ENCODE results near the gene DTX2. TPM values are rescaled to one million over a fixed set of nuclear protein-coding genes. Genes with fewer than 3 reads are reported as not detected.
"Not testable (repeated sequence)": the region's sequence is repeated elsewhere in the genome, so short reads cannot be mapped to it uniquely, and the experiment has no call there.

Gene DTX2
- total RNA-seq, 4 donors from 2014 or later = 73.0 to 169 (median 119) TPM

DNA sequence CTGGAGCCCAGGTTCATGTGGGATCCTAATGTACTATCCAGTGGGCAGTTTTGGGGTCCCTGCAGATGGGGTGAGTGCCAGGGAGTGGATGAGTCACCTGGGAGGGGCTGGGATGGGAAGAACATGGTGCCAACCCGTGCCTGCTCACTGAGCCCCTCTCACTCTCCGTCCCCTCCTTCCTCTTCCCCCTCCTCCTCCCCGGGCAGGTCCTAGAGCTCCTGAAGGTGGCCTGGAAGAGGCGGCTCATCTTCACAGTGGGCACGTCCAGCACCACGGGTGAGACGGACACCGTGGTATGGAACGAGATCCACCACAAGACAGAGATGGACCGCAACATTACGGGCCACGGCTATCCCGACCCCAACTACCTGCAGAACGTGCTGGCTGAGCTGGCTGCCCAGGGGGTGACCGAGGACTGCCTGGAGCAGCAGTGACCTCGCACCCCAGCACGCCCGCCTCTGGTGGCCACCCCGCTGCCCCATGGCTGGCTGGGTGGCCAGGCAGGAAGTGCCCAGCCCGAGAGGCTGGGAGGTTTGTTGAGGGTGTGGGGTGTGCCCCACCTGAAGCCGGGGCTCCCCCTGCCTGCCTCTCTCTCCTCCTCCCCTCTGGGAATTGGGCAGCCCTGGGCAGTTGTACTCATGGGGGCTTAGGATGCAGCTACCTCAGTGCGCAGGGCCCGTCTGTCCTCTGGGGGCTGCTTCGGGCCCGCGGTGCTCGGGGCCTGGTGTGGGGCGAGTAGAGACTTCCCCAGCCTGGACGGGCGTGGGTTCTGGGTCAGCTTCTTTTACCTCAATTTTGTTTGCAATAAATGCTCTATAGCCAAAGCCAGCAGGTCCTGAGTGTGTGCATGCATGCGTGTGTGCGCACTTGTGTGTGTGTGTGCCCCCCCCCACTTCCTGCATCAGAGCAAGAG lies 43.9 kb downstream of the DTX2 start:
- intact Hi-C loops (cut with DNase I; ENCODE audit: low total_unique reads) = no loop called here
- no peaks in the 10 kb centered on the region for H3K9me3 ChIP-seq
- peaks cover 0 to 21% (median 2%) of the 10 kb centered on the region in 4 donors for H3K36me3 ChIP-seq
- WGBS, 2 donors (ENCODE audit: low coverage in 1 of 2) = 92% methylated on average over 25 of the region's 32 CpGs; no CpG with 5 or more reads in 1 of the 2 donors
- no peaks in the 10 kb centered on the region for H3K27me3 ChIP-seq
- no peak overlapping the region for H3K4me3 ChIP-seq
- no peak overlapping the region for H3K27ac ChIP-seq
- H3K4me1 ChIP-seq = peaks cover 0 to 4% (median 0%) of the 10 kb centered on the region in 4 donors
- DNase-seq = no peak
- in situ Hi-C loops (cut with MboI; ENCODE audit: low pct_ligation_motif_present in 1 of 4, low pct_unique_long_range_greater_than_20kb in 1 of 4, low sequenced_read_pairs in 3 of 4) = loop anchor here in 1 of 4 donors (25.0 kb wide), 1 partner anchor 507 kb away; no protein-coding TSS in a partner anchor
- TF ChIP-seq EP300 (IDR thresholded peaks at IDR 0.05; ENCODE audit: low read depth) = no peak
- no peak for TF ChIP-seq POLR2A (IDR thresholded peaks at IDR 0.05)
- TF ChIP-seq POLR2AphosphoS5 (IDR thresholded peaks at IDR 0.05) = no peak
- TF ChIP-seq, protein P1, sequence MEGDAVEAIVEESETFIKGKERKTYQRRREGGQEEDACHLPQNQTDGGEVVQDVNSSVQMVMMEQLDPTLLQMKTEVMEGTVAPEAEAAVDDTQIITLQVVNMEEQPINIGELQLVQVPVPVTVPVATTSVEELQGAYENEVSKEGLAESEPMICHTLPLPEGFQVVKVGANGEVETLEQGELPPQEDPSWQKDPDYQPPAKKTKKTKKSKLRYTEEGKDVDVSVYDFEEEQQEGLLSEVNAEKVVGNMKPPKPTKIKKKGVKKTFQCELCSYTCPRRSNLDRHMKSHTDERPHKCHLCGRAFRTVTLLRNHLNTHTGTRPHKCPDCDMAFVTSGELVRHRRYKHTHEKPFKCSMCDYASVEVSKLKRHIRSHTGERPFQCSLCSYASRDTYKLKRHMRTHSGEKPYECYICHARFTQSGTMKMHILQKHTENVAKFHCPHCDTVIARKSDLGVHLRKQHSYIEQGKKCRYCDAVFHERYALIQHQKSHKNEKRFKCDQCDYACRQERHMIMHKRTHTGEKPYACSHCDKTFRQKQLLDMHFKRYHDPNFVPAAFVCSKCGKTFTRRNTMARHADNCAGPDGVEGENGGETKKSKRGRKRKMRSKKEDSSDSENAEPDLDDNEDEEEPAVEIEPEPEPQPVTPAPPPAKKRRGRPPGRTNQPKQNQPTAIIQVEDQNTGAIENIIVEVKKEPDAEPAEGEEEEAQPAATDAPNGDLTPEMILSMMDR (IDR thresholded peaks at IDR 0.05) = no peak

DNA sequence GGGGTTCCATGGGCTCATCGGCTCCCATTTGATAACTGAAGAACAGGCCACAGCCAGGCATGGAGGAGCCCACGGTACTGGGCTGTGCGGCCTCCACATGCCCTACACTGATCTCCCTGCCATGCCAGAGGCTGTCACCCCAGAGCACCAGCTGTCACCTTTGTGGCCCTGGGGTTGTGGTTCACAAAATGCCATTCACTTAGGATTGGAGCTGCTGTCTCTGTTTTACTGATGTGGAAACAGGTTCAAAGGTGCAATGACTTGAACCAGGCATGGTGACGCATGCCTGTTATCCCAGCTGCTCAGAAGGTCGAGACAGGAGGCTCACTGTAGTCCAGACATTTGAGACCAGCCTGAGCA lies 44.6 kb downstream of the DTX2 start:
- 71% methylated on average over 5 of the region's 5 CpGs; no CpG with 5 or more reads in 1 of the 2 donors for WGBS, 2 donors (ENCODE audit: low coverage in 1 of 2)
- intact Hi-C loops (cut with DNase I; ENCODE audit: low total_unique reads) = no loop called here
- H3K36me3 ChIP-seq = peaks cover 0 to 21% (median 2%) of the 10 kb centered on the region in 4 donors
- H3K27ac ChIP-seq = no peak overlapping the region
- H3K27me3 ChIP-seq = no peaks in the 10 kb centered on the region
- H3K4me3 ChIP-seq = no peak overlapping the region
- peaks cover 0 to 4% (median 0%) of the 10 kb centered on the region in 4 donors for H3K4me1 ChIP-seq
- TF ChIP-seq, protein P1 (IDR thresholded peaks at IDR 0.05) = no peak
- TF ChIP-seq POLR2AphosphoS5 (IDR thresholded peaks at IDR 0.05) (no peak), EP300 (IDR thresholded peaks at IDR 0.05; ENCODE audit: low read depth) (no peak), POLR2A (IDR thresholded peaks at IDR 0.05) (no peak)
- H3K9me3 ChIP-seq = no peaks in the 10 kb centered on the region
- in situ Hi-C loops (cut with MboI; ENCODE audit: low pct_ligation_motif_present in 1 of 4, low pct_unique_long_range_greater_than_20kb in 1 of 4, low sequenced_read_pairs in 3 of 4) = loop anchor here in 1 of 4 donors (25.0 kb wide), 1 partner anchor 506 kb away; no protein-coding TSS in a partner anchor
- DNase-seq = no peak

DNA sequence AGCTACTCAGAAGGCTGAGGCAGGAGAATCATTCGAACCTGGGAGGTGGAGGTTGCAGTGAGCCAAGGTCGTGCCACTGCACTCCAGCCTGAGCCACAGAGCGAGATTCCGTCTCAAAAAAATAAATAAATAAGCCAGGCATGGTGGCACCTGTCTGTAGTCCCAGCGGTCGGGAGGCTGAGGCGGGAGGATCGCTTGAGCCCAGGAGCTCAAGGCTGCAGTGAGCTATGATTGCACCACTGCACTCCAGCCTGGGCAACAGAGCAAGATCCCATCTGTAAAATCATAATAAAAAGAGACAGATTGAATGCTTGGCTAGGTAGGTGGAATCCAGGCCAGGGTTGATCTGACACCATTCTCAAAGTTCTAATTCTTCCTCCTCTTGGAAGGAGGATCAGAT lies 45.1 kb downstream of the DTX2 start:
- DNase-seq = not testable (repeated sequence)
- in situ Hi-C loops (cut with MboI; ENCODE audit: low pct_ligation_motif_present in 1 of 4, low pct_unique_long_range_greater_than_20kb in 1 of 4, low sequenced_read_pairs in 3 of 4) = loop anchor here in 1 of 4 donors (25.0 kb wide), 1 partner anchor 506 kb away; no protein-coding TSS in a partner anchor

DNA sequence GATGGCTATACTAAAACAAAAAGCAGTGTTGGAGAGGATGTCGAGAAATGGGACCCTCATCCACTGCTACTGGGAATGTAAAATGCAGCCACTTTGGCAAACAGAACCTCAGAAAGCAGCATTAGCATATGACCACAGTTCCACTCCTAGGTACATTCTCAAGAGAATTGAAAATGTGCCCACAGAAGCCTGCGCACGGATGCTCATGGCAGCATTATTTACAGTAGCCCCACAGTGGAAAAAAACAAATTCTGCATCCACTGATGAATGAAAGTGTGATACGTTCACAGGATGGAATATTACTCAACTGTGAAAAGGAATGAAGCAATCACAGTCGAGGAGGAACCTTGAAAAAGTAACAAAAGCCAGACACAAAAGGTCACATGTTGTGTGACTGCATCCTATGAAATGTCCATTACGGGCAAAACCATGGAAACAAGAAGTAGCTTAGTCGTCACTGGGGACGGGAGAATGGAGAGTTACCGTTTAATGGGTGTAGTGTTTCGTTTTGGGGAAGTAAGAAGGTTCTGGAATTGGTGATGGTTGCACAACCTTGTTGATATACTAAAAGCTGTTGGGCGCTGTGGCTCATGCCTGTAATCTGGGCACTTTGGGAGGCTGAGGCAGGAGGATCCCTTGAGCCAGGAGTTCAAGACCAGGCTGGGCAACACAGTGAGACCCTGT lies 46.4 kb downstream of the DTX2 start:
- intact Hi-C loops (cut with DNase I; ENCODE audit: low total_unique reads) = no loop called here
- Histone ChIP-seq H3K27me3 (no peaks in the 10 kb centered on the region), H3K27ac (no peak overlapping the region), H3K4me1 (peaks cover 2 to 6% (median 3%) of the 10 kb centered on the region in 4 donors), H3K36me3 (peaks cover 0 to 14% (median 2%) of the 10 kb centered on the region in 4 donors), H3K9me3 (no peaks in the 10 kb centered on the region), H3K4me3 (no peak overlapping the region)
- DNase-seq = no peak
- in situ Hi-C loops (cut with MboI; ENCODE audit: low pct_ligation_motif_present in 1 of 4, low pct_unique_long_range_greater_than_20kb in 1 of 4, low sequenced_read_pairs in 3 of 4) = loop anchor here in 1 of 4 donors (25.0 kb wide), 1 partner anchor 504 kb away; no protein-coding TSS in a partner anchor
- 76 to 77% methylated on average over 11 of the region's 11 CpGs for WGBS, 2 donors (ENCODE audit: low coverage in 1 of 2)
- TF ChIP-seq, protein P1 (IDR thresholded peaks at IDR 0.05) = no peak
- TF ChIP-seq POLR2A (IDR thresholded peaks at IDR 0.05) = no peak
- no peak for TF ChIP-seq EP300 (IDR thresholded peaks at IDR 0.05; ENCODE audit: low read depth)
- TF ChIP-seq POLR2AphosphoS5 (IDR thresholded peaks at IDR 0.05) = no peak

More for the DNA sequence above, 45.1 kb downstream of the DTX2 start:
- H3K4me3 ChIP-seq; H3K27me3 ChIP-seq; H3K27ac ChIP-seq; intact Hi-C loops (cut with DNase I; ENCODE audit: low total_unique reads); H3K4me1 ChIP-seq; H3K9me3 ChIP-seq: not testable (repeated sequence)
- 80 to 95% methylated on average over 1 to 8 of the region's 8 CpGs for WGBS, 2 donors (ENCODE audit: low coverage in 1 of 2)
- peaks cover 0 to 21% (median 2%) of the 10 kb centered on the region in 4 donors for H3K36me3 ChIP-seq

All from transverse colon (tissue), 4 donors.